ENCODE data around the gene GOSR1.

The GOSR1 gene

GRCh38 chr17:30483159-30483558 is 6.0 kb downstream of the GOSR1 start:
- no peak for TF ChIP-seq ISL1 (CRISPR knock-in tag; IDR thresholded peaks at IDR 0.05)
- ATAC-seq, result no peak

GRCh38 chr17:30493780-30494179 is 16.6 kb downstream of the GOSR1 start:
- ATAC-seq, result no peak
- TF ChIP-seq CSDC2 (CRISPR knock-in tag; IDR thresholded peaks at IDR 0.05) (no peak), ZC3H10 (CRISPR knock-in tag; IDR thresholded peaks at IDR 0.05) (no peak), ISL1 (CRISPR knock-in tag; IDR thresholded peaks at IDR 0.05) (no peak), ZNF70 (CRISPR knock-in tag; IDR thresholded peaks at IDR 0.05) (no peak), GLIS3 (CRISPR knock-in tag; IDR thresholded peaks at IDR 0.05) (no peak), TSHZ2 (CRISPR knock-in tag; IDR thresholded peaks at IDR 0.05) (no peak), ZFP30 (CRISPR knock-in tag; IDR thresholded peaks at IDR 0.05) (no peak), PATZ1 (CRISPR knock-in tag; IDR thresholded peaks at IDR 0.05; ENCODE audit: borderline replicate concordance) (no peak), RARB (CRISPR knock-in tag; IDR thresholded peaks at IDR 0.05) (no peak), OSR1 (CRISPR knock-in tag; IDR thresholded peaks at IDR 0.05) (no peak), PPARA (CRISPR knock-in tag; IDR thresholded peaks at IDR 0.05; ENCODE audit: borderline replicate concordance) (no peak), ZNF8 (CRISPR knock-in tag; IDR thresholded peaks at IDR 0.05) (no peak), TCF4 (CRISPR knock-in tag; IDR thresholded peaks at IDR 0.05; ENCODE audit: borderline replicate concordance) (no peak), BACH2 (CRISPR knock-in tag; IDR thresholded peaks at IDR 0.05; ENCODE audit: borderline replicate concordance) (no peak), CSRNP3 (CRISPR knock-in tag; IDR thresholded peaks at IDR 0.05) (no peak), ESRRG (CRISPR knock-in tag; IDR thresholded peaks at IDR 0.05) (no peak), CREB5 (CRISPR knock-in tag; IDR thresholded peaks at IDR 0.05; ENCODE audit: low read depth) (no peak), TOX (CRISPR knock-in tag; IDR thresholded peaks at IDR 0.05; ENCODE audit: borderline replicate concordance) (no peak)

- TF ChIP-seq CSDC2 (CRISPR knock-in tag; IDR thresholded peaks at IDR 0.05) (no peak), POU6F1 (CRISPR knock-in tag; IDR thresholded peaks at IDR 0.05; ENCODE audit: borderline replicate concordance, low read depth) (no peak), CREB5 (CRISPR knock-in tag; IDR thresholded peaks at IDR 0.05; ENCODE audit: low read depth) (no peak), ARNTL (CRISPR knock-in tag; IDR thresholded peaks at IDR 0.05; ENCODE audit: borderline replicate concordance, low read depth) (no peak), CSRNP3 (CRISPR knock-in tag; IDR thresholded peaks at IDR 0.05) (no peak), PATZ1 (CRISPR knock-in tag; IDR thresholded peaks at IDR 0.05; ENCODE audit: borderline replicate concordance) (no peak), ESRRG (CRISPR knock-in tag; IDR thresholded peaks at IDR 0.05) (no peak), RARB (CRISPR knock-in tag; IDR thresholded peaks at IDR 0.05) (no peak)
Measured at GRCh38 chr17:30495586-30495985, 18.4 kb downstream of the GOSR1 start.

More at GRCh38 chr17:30495586-30495985, 18.4 kb downstream of the GOSR1 start:
- ATAC-seq, result no peak

Measured in SK-N-SH treated with all-trans-retinoic acid at 6 μM for 48 hours (cell line).